Measurements from ENCODE around the gene NT5DC1.

The NT5DC1 gene

GRCh38 chr6:116111552-116112528, 11.2 kb downstream of the NT5DC1 start:
- TF ChIP-seq, protein P1, sequence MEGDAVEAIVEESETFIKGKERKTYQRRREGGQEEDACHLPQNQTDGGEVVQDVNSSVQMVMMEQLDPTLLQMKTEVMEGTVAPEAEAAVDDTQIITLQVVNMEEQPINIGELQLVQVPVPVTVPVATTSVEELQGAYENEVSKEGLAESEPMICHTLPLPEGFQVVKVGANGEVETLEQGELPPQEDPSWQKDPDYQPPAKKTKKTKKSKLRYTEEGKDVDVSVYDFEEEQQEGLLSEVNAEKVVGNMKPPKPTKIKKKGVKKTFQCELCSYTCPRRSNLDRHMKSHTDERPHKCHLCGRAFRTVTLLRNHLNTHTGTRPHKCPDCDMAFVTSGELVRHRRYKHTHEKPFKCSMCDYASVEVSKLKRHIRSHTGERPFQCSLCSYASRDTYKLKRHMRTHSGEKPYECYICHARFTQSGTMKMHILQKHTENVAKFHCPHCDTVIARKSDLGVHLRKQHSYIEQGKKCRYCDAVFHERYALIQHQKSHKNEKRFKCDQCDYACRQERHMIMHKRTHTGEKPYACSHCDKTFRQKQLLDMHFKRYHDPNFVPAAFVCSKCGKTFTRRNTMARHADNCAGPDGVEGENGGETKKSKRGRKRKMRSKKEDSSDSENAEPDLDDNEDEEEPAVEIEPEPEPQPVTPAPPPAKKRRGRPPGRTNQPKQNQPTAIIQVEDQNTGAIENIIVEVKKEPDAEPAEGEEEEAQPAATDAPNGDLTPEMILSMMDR (IDR thresholded peaks at IDR 0.05; ENCODE audit: control insufficient read depth, insufficient read depth, low read depth, low read length, missing control alignments) = peak; percentile 71
- no peak overlapping the region for H3K4me3 ChIP-seq (ENCODE audit: control insufficient read depth, low read depth, low read length)
- no peak for DNase-seq (ENCODE audit: low read depth)

DNA sequence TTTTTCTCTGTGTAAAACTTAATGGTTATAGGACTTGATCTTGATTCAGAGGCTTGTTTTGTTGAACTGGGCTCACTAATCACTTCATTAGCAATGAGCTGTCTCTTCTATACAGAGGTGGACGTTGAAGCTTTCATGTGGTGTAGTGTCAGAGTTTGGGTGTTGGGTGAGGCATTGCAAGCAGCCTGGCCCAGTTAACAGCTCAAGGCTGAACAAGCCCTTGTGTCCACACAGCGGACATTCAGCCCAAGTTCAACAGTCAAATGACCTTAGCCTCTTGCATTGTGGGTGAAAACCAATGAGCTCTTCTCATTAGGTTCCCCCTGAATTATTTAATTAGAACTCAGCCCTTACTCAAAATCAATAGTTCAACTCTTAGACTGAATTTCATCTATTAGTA, 12.7 kb downstream of the NT5DC1 start:
- no peak for DNase-seq (ENCODE audit: low read depth)
- TF ChIP-seq, protein P1 (IDR thresholded peaks at IDR 0.05; ENCODE audit: control insufficient read depth, insufficient read depth, low read depth, low read length, missing control alignments) = no peak
- H3K4me3 ChIP-seq (ENCODE audit: control insufficient read depth, low read depth, low read length) = no peak overlapping the region

- no peak for DNase-seq (ENCODE audit: low read depth)
- TF ChIP-seq, protein P1 (IDR thresholded peaks at IDR 0.05; ENCODE audit: control insufficient read depth, insufficient read depth, low read depth, low read length, missing control alignments) = peak; percentile 29
- H3K4me3 ChIP-seq (ENCODE audit: control insufficient read depth, low read depth, low read length) = no peak overlapping the region
These were observed 15.1 kb downstream of the NT5DC1 start for GRCh38 chr6:116115781-116116180.

- H3K4me3 ChIP-seq (ENCODE audit: control insufficient read depth, low read depth, low read length) = no peak overlapping the region
- TF ChIP-seq, protein P1 (IDR thresholded peaks at IDR 0.05; ENCODE audit: control insufficient read depth, insufficient read depth, low read depth, low read length, missing control alignments) = no peak
- no peak for DNase-seq (ENCODE audit: low read depth)
These were observed 18.0 kb downstream of the NT5DC1 start for GRCh38 chr6:116118608-116119007.

DNA sequence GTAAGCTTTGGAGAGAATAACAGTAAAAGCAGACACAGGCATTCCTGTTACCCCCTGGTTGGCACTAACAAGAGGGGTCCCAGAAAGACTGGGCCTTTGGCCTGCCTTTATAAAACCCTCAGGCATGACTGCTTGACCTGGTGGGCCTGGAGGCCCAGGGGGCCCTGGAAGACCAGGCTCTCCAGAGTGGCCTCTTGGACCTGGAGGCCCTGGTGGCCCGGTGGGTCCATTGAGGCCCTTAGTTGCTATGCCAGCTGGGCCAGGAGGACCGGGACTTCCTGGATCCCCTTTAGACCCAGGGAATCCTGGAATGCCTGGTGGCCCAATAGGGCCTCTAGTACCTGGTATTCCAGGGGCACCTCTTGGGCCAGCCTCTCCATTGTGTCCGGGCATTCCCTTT, 19.8 kb downstream of the NT5DC1 start:
- TF ChIP-seq, protein P1 (IDR thresholded peaks at IDR 0.05; ENCODE audit: control insufficient read depth, insufficient read depth, low read depth, low read length, missing control alignments) = no peak
- no peak overlapping the region for H3K4me3 ChIP-seq (ENCODE audit: control insufficient read depth, low read depth, low read length)
- DNase-seq (ENCODE audit: low read depth) = no peak

- DNase-seq (ENCODE audit: low read depth) = no peak
- H3K4me3 ChIP-seq (ENCODE audit: control insufficient read depth, low read depth, low read length) = no peak within 1 kb of the TSS
- TF ChIP-seq, protein P1 (IDR thresholded peaks at IDR 0.05; ENCODE audit: control insufficient read depth, insufficient read depth, low read depth, low read length, missing control alignments) = no peak
These were observed 25.4 kb downstream of the NT5DC1 start, which contains the start of gene COL10A1 for GRCh38 chr6:116126032-116126431. TSS of gene COL10A1 (minus strand) at chr6:116126132. CDS start at chr6:116125492, 640 bp downstream.

All from AG09309 (cell line).